CD4-positive, alpha-beta T cell treated with Interferon gamma for 1 hour (primary cell): Measurements from ENCODE around the gene ACACB.

Experiments used
- DNase-seq: peaks from one replicate; pipeline ENCODE4 v3.0.0-alpha.2; 2020

Gene ACACB

GRCh38 chr12:109110988-109111495 is 5.3 kb upstream of the ACACB start:
- DNase-seq, result peak; percentile 53

GRCh38 chr12:109112720-109113465 is 3.5 kb upstream of the ACACB start:
- DNase-seq, result no peak

DNA sequence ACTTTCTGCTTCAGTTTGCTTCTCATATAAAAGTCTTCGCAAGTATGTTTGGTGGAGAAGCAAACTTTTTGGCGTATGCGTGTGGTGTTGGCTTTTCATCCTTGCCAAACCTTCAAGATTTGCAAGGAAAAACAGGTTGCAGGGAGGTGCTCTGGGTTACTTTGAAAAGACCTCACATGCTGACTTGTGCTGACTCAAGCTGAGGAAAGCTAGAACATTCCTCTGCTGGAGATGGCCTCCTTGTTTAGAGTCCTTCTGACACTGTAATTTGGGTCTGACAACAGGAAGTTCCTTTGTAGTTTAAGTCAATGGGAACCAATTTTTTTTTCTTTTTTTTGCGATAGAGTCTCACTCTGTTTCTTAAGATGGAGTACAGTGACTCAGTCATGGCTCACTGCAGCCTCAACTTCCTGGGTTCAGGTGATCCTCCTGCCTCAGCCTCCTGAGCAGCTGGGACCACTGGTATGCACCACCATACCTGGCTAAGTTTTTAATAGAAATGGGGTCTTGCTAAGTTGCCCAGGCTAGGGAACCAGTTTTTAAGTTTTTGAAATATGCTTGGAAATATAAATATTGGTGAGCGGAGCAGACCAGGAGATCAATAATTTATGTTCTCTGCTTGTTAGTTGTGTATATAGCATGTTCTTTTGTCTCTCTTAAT is 2.6 kb upstream of the ACACB start:
- DNase-seq, result no peak

- no peak for DNase-seq
These were observed 1.7 kb upstream of the ACACB start for GRCh38 chr12:109114644-109115043.

DNA sequence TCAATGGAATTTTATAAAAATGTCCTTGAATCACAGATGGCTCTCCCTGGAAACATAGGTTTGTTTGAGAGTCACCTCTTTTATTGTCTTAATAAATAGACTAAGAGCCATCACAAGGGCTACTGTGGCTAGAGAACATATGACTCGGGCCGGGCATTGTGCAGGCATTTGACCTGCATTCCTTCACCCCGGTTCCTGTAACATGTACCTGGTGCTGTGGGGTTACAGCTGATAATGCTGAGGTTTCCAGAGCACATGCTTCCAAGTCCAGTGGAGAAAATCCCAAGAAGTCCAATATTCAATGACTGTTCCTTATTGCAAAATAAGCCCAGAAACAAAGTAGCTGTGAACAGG is 1.0 kb upstream of the ACACB start:
- DNase-seq, result no peak

- DNase-seq, result no peak
These were observed 193 bp downstream of the ACACB start for GRCh38 chr12:109116611-109116949.

DNA sequence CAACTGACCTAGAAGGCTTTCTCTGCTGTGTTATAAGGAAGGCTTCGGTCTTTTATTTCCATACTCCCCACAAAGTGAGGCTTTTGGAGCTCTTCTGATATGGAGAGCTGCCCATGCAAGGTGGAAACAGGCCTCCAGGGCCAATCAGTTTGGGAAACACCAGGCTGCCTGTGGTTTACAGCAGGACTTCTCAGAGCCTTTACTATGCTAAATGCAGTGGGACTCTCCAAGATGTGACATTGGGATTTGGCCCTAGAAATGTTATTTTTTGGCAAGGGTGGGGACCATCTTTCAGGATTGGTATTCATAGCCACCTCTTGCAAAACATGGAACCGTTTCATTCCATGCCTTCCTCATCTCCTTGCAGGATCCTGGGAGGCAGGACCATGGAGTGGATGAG is 3.7 kb downstream of the ACACB start:
- no peak for DNase-seq

DNA sequence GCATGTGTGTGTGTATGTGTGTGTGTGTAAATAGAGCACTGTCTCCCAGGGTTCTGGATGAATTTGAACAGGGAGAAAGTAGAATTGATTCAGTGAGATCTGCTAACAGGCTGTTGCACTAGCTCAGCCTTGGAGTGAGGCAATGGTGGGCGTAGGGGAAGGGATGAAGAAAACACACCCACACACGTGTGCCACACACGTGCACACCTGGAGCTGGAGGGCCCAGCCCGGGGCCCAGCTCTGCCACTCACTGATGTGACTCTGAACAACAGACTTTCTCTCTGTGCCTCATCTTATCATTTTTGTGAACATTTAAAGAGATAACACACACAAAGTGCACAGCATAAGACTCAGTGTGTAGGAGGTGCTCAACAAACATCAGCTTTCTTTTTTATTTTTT is 4.2 kb downstream of the ACACB start:
- DNase-seq, result no peak

GRCh38 chr12:109121346-109121880 is 5.0 kb downstream of the ACACB start:
- no peak for DNase-seq

DNA sequence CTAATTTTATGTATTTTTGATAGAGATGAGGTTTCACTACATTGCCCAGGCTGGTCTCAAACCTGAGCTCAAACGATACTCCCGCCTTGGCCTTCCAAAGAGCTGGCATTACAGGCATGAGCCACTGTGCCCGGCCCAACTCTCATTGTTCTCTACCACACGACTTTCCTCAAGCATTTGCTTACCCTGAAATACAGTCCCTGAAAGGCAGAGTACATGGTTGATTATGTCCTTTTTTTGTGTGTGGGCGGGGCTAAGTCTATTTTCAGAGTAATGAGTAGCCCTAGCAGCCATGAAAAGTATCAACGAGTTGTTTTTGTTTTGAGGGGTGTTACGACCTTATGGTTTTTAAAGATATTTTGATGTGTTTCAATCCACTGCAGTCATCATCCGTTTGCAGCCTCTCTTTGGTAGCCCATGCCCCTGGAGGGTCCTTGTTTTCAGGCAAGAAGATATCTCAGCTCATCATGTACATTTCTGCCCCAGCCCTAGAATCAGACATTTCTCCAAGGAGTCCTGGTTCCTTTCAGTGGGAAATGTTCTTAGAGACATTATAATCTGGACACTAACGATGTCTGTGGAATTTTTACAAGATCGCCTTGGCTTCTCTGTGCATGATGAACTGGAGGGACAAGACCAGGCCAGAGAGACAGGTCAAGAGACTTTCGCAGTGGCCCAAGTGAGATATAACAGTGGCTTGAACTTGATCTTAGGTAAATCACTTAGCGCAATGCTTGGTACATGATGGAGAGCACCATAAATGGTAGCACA is 8.7 kb downstream of the ACACB start:
- DNase-seq, result no peak

- DNase-seq, result no peak
These were observed 9.4 kb downstream of the ACACB start for GRCh38 chr12:109125791-109126190.

DNA sequence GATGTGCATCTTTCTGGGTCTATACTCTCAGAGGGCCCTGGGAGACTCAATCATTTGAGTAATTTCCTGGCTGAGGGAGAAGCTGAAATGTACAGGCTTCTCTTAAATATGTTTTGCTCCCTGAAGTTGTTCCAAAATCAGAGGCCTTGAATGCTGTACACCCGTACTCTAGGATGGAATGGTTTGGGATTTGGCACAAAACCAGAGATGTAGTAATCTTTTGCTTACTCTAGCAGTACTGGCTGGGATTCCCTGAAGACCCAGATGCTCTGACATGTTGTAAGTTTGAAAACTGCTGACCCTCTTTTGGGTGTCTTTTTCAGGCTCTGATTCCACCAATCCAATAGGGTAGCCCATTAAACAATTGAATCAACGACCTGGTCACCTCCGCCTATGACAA is 10.4 kb downstream of the ACACB start:
- DNase-seq, result no peak

DNA sequence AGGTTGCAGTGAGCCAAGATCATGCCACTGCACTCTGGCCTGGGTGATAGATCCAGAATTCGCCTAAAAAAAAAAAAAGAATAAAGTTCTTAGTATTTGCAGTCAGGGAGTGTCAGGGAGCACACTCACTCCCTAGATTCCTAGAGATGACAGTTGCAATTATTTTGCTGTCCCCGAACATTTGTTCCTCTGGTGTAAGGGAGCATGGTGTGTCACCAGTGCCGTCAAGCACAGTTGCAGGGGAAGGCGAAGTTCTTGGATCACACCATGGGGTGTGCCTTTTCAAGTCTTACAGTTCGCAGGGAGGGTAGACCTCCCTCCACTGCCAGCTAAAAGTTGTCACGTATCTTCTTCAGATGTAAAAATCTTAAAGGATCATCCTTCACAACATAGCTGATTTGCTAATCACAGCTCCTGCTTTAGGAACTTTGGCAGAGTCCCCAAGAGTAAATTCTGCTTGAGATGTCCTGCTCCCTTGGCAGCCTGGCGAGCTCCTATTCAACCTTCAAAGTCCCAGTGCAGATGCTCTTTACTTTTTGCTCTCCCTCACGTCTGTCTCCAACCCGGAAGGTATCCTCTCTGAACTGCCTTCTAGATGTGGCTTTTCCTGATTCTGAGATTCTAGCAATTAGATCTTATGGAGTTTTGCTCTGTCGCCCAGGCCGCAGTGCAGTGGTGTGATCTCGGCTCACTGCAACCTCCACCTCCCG is 11.3 kb downstream of the ACACB start:
- DNase-seq, result no peak

DNA sequence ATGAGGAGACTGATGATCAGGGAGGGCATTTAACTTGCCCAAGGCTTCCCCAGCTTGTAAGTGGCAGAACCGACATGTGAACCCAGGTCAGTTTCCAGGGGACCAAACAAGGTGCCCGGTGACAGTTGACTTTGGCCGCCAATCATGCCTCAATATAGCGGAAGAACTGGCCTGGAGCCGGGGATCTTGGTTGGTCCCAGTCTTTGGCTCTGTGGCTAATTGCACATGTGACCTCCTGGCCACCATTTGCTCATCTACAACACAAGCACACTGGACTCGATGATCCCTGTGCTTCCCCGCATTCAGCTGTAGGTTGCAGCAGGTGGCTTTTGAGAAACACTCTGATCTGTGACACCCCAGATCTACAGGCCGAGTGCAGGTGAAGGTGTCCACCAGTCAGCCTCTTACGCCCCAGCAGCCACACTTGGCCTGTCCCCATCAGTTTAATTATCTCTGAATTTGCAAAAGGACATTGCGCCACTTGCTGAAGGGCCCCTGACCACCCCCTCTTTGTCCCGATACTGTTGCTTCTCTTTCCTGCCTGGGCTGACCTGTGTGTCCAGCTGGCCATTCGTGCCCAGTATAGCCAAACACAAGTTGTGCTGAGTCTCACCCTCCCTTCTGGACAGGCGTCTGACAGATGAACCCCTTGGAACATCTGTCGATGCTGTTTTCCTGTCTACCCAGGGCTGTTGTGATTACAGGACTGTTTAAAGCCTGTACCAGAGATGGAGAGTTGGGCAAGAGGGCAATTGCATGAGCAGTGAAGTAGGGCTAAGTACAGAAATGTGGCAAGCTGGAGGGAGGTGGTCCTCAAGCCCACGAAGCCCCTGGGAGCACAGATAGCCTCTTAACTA is 14.1 kb downstream of the ACACB start:
- DNase-seq, result no peak

GRCh38 chr12:109131154-109132050 is 15.0 kb downstream of the ACACB start:
- no peak for DNase-seq

DNA sequence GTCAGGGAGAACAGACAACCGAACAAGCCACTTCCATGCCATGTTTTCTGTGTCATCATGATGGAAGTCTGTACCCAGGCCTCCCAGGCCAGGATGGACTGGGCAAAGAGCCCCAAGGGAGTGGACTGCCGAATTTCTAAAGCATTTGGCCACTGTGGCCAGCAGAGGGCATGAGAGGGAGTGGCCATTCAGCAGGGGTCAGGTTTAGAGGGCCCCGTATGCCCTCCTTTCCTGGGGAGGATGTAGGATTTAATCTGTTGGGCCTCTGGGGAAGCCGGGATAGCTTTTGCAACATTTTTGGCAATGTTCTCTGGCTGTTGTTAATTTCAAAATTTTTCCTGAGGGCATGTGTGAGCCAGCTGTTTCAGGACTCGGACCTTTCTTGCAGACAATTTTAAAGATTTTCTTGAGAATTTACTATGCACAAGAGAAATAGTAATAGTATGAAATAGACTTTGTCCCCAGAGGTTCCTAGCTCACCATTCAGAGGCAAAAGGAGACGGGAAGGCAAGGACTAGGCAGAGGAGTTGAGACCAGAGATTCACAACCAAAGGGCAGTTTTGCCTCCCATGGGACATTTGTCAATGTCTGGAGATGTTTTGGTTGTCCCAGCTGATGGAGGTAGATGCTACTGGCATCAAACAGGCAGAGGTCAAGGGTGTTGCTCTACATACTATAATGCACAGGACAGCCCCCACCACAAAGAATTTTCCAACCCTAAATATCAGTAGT is 18.0 kb downstream of the ACACB start:
- no peak for DNase-seq

DNA sequence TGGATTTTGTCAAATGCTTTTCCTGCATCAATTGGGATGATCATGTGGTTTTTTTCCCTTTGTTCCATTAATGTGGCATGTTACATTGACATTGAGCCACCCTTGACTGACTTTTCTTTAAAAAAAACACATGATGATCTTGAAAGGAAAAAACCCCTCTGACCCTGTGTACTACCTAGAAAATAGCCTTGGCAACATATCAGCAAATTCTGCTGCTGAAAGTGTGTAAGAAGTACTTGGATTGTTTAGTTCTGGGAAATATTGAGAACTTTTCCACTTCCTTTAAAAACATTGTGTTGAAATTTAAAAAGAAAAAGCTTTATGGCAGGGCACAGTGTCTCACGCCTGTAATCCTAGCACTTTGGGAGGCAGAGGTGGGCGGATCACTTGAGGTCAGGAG is 20.7 kb downstream of the ACACB start:
- DNase-seq, result no peak

DNA sequence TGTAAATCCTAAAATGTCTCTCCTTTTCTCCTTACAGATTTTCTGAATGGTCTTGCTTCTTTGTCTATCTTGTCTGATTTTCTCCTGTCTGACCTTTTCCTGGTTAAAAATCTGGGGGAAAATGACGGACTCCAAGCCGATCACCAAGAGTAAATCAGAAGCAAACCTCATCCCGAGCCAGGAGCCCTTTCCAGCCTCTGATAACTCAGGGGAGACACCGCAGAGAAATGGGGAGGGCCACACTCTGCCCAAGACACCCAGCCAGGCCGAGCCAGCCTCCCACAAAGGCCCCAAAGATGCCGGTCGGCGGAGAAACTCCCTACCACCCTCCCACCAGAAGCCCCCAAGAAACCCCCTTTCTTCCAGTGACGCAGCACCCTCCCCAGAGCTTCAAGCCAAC is 23.0 kb downstream of the ACACB start:
- no peak for DNase-seq

GRCh38 chr12:109139791-109140190 is 23.4 kb downstream of the ACACB start:
- no peak for DNase-seq

GRCh38 chr12:109140560-109140959 is 24.2 kb downstream of the ACACB start:
- DNase-seq, result no peak
